Measurements from ENCODE around the gene SGCD.

GRCh38 chr5:156718985-156719384 is 392.0 kb downstream of the SGCD start:
- TF ChIP-seq POLR2AphosphoS5 (IDR thresholded peaks at IDR 0.05), result no peak
- TF ChIP-seq POLR2A (IDR thresholded peaks at IDR 0.05), result no peak

Measured in transverse colon (tissue), 3 donors.